Fibroblast of mammary gland (primary cell): ENCODE results near the gene SAFB.
"Not testable (repeated sequence)": the region's sequence is repeated elsewhere in the genome, so short reads cannot be mapped to it uniquely, and the experiment has no call there.

ENCODE experiments used
- DNase-seq: peaks from one replicate; pipeline ENCODE4 v3.0.0-alpha.2; 2010; ENCODE audit warnings: low read depth
- H3K4me3 ChIP-seq: 2 replicates; pipeline ENCODE4 v1.5.1; 2011; ENCODE audit warnings: low read depth, mild to moderate bottlenecking, low read length, moderate library complexity; ENCODE audit not compliant: control insufficient read depth
- TF ChIP-seq, protein P1 (sequence below): conservative IDR thresholded peaks from 2 replicates; pipeline ENCODE4 v1.5.1; 2011; ENCODE audit warnings: low read depth, low read length, inconsistent platforms; ENCODE audit not compliant: control insufficient read depth, insufficient read depth

The SAFB gene

DNA sequence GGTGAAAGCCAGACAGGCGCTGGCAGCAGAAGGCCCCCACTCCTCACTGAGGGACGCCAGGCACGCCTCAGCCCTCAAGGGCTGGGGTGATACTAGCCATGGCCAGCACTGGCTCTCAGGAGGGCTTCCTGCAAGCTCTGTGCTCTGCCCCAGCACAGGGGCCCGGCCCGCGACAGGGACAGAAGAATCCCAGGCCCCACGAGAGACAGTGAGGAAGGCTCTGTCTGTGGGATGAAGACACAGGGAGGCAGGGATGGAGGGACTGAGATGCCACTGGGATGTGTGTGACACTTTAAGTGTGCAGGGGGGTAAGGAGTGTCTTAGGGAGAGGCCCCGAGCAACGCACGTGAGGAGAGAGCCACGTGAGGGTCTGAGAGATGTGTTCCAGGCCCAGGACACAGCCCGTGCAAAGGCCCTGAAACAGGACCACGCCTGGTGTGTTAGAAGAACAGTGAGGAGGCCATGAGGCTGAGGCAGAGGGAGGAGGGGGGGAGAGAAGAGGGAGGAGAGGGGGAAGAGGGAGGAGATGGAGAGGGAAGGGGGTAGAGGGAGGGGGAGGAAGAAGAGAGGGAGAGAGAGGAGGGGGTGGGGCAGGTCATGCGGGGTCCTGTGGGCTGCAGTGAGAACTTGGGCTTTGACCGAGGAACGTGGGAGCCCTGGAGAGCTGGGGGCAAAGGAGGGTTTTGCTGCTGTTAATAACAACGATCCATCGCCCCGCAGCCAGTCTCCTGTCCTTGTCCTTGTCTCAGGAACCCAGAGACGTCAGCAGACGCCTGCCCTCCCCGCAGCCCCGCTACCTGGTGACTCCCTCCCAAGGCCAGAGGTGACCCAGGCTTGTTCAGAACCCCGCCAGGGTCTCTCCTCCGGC, 74.4 kb downstream of the SAFB start:
- TF ChIP-seq, protein P1, sequence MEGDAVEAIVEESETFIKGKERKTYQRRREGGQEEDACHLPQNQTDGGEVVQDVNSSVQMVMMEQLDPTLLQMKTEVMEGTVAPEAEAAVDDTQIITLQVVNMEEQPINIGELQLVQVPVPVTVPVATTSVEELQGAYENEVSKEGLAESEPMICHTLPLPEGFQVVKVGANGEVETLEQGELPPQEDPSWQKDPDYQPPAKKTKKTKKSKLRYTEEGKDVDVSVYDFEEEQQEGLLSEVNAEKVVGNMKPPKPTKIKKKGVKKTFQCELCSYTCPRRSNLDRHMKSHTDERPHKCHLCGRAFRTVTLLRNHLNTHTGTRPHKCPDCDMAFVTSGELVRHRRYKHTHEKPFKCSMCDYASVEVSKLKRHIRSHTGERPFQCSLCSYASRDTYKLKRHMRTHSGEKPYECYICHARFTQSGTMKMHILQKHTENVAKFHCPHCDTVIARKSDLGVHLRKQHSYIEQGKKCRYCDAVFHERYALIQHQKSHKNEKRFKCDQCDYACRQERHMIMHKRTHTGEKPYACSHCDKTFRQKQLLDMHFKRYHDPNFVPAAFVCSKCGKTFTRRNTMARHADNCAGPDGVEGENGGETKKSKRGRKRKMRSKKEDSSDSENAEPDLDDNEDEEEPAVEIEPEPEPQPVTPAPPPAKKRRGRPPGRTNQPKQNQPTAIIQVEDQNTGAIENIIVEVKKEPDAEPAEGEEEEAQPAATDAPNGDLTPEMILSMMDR = no peak
- no peak overlapping the region for H3K4me3 ChIP-seq
- no peak for DNase-seq

DNA sequence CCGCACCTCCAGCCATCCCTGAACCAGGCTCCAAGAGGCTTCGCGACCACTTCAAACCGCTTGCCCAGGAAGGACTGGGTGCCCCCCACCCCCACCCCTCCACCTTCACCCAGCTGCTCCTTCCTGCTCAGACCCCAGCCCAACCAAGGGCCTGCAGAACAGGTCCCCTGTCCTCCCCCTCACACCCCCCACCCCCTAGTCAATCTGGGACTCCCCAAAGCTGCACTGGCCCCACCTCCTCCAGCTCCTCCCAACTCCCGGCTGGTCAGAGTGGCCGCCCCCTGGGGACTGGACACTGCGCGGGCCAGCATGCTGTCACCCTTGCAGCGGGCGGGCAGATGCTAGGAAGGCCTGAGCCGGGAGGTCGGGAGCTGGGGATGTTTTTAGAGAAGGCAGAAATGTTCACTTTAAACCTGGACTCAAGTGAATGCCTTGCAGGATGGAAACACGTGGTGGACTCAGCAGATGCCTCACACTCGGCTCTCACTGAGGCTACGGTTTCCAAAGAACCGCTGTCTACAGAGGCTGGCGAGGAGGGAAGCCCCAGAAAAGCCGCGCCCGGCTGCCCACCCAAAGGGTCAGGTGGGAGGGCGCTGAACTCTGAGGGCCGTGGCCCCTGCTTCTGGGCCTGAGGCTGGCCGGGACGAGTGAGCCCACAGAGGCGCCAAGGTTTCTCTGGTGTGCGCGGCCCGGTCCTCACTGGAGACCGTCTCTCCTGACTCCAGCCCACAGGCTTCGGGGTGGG, 75.2 kb downstream of the SAFB start:
- DNase-seq = no peak

DNA sequence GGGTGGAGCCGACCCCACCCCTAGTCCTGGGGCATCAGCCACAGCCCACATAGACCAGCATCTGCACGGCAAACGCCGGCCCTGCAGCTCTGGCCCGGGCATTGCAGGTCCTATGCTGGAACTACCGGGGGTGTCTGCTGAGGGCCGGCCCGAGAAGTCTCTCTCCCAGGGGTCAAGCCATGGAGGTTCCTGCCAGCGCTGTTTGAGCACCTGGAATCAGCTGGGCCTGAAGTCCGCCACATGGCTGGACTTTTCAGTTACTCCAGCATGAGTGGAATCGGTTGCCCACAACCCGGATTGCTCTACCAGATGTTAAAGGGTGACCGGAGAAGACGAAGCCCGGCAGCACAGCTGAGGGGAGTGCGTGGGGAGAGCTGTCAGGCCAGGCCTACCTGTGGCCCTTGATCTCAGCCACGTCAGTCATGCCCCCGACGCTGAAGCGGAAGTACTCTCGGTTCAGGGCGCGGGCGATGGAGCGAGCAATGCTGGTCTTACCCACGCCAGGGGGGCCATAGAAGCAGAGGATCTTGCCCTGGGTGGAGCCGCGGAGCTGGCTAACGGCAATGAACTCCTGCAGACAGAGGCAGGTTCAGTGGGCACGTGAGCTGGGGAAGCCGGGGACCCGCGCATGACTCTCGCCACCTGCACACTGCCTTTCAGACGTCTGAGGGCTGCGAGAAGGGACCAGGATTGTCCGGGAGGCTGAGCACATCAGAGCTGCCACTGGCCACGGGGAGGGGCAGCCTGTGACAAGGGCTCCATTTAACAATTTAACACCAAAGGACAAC, 75.9 kb downstream of the SAFB start:
- no peak overlapping the region for H3K4me3 ChIP-seq
- DNase-seq = no peak
- TF ChIP-seq, protein P1 = no peak

More for the DNA sequence above, 75.2 kb downstream of the SAFB start:
- TF ChIP-seq, protein P1 = no peak
- no peak overlapping the region for H3K4me3 ChIP-seq

DNA sequence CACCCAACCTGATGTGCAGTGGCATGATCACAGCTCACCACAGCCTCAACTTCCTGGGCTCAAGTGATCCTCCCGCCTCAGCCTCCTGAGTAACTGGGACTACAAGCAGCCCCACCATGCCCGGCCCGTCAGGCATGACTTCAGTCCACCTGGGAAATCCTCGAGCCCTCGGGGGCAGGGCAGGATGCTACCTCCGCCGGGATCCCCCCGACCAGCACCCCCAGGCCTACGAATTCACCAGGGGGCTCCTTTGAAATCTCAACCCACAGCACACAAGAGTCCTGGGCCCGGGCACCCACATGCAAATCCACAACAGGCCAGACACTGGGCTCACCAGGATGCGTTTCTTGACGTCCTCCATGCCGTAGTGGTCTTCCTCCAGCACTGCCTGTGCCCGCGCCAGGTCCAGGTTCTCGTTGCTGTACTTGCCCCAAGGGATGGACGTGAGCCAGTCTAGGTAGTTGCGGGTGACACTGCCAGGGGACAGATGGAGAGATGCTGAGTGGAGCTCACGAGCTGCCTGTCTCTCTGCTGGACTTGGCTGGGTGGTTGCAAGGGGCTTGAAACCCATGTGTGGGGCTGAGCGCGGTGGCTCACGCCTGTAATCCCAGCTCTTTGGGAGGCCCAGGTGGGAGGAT, 77.7 kb downstream of the SAFB start:
- H3K4me3 ChIP-seq = no peak overlapping the region
- no peak for DNase-seq
- TF ChIP-seq, protein P1 = no peak

DNA sequence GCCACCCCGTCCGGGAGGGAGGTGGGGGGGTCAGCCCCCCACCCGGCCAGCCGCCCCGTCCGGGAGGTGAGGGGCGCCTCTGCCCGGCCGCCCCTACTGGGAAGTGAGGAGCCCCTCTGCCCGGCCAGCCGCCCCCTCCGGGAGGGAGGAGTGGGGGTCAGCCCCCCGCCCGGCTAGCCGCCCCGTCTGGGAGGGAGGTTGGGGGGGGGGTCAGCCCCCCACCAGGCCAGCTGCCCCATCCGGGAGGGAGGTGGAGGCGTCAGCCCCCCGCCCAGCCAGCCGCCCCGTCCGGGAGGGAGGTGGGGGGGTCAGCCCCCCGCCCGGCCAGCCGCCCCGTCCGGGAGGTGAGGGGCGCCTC, 79.1 kb downstream of the SAFB start:
- DNase-seq, H3K4me3 ChIP-seq: not testable (repeated sequence)

DNA sequence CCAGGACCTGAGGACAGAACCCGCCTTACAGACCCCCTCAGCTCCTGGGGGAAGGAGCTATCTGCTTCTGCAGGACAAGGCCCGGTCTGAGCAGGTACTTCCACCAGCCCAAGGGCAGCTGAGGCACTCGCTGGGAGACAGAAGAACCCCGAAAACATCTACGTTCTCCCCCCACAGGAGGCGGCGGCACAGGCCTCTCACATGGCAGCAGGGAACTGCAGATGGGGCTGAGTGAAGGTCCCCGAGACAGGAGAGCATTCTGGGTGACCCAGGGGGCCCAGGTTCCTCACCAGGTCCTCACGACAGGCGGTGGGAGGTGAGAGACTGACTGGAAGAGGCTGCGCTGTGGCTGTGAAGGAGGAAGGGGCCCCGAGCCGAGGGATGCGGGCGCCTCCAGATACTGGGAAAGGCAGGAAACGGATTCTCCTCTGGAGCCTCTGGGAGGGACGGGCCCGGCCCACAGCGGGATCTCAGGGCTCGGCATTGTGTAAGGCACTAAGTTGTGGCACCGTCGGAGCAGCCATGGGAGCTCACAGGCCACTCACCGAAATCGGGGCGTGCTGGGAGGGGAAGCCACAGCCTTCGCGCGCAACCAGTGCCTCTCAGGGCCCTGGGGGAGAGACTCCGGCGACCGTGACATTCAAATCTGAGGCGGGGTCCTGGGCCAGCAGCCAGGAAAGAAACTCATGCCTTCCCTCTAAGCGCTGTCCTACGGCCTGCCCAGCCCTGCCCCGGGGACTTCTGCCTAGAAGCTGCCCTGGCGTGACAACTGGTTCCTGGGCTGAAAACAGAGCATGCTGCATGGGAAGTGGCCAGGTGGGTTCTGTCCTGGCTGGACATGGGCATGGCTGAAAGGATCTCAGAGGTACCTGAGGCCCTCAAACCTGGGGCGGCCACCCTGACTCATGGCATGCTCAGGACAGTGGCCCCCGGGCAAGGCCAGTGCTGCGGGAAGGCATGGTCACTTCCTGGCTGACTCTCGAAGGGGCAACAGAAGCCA, 81.2 kb downstream of the SAFB start:
- H3K4me3 ChIP-seq = no peak overlapping the region
- TF ChIP-seq, protein P1 = no peak
- no peak for DNase-seq
